Erythroblast (primary cell): Measurements from ENCODE around the gene B3GLCT.

Source experiments
- GATA1 ChIP-seq: IDR thresholded peaks from 2 replicates; pipeline ENCODE4 v1.6.1; 2011; ENCODE audit warnings: low read depth, mild to moderate bottlenecking, control low read depth, low read length, moderate library complexity
- POLR2A ChIP-seq: IDR thresholded peaks from 2 replicates; pipeline ENCODE4 v1.6.1; 2011; ENCODE audit warnings: mild to moderate bottlenecking, low read length

DNA sequence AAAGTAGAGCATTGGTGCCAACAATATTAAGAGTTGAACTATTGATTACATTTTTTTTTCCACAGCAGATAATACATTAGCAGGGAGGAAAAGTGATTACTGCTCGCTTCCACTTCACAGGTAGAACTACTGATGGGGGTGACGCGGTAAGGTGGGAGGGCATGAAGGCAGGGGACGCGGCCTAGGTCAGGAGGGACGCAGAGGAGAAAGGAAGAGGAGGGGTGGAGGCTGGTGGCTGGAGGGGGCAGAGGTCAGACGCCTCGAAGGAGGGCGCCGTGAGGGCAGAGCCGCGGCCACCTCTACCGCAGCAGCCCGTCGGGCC lies 287 bp upstream of the B3GLCT start:
- TF ChIP-seq POLR2A (no peak), GATA1 (no peak)
